ENCODE results near the gene TIGD7. TPM values are rescaled to one million over a fixed set of nuclear protein-coding genes. Genes with fewer than 3 reads are reported as not detected.

The TIGD7 gene
- total RNA-seq, 1 donor from 2014 or later = 3.5 TPM

Other genes with a start within 250 kb of the TIGD7 start
- gene IL32, start 239.8 kb downstream of the TIGD7 start, total RNA-seq = 3,664 and 3,681 TPM in 2 replicates
- gene ZSCAN10, start 206.1 kb downstream of the TIGD7 start, total RNA-seq = 0.11 and 0.30 TPM in 2 replicates
- gene ZNF205, start 192.8 kb downstream of the TIGD7 start, total RNA-seq = 0.23 TPM in 1 of 2 replicates, not detected in the other
- gene ZNF213, start 170.4 kb downstream of the TIGD7 start, total RNA-seq = 10.8 and 11.0 TPM in 2 replicates
- gene OR1F1, start 117.2 kb downstream of the TIGD7 start, total RNA-seq = not detected in 2 replicates
- 14.4 and 16.5 TPM in 2 replicates for gene ZNF200, start 70.3 kb downstream of the TIGD7 start, total RNA-seq
- 0.09 and 0.25 TPM in 2 replicates for gene MEFV, start 48.8 kb downstream of the TIGD7 start, total RNA-seq
- 26.0 and 27.4 TPM in 2 replicates for gene ZNF263, start 21.9 kb downstream of the TIGD7 start, total RNA-seq
- 43.2 and 51.2 TPM in 2 replicates for gene ZNF75A, start 67 bp upstream of the TIGD7 start, total RNA-seq
- gene OR2C1, start 50.5 kb upstream of the TIGD7 start, total RNA-seq = not detected in 2 replicates
- 19.8 and 19.9 TPM in 2 replicates for gene ZSCAN32, start 95.6 kb upstream of the TIGD7 start, total RNA-seq
- 11.3 and 11.7 TPM in 2 replicates for gene ZNF174, start 95.8 kb upstream of the TIGD7 start, total RNA-seq
- gene ZNF597, start 138.1 kb upstream of the TIGD7 start, total RNA-seq = 2.2 and 2.4 TPM in 2 replicates
- 43.8 and 54.0 TPM in 2 replicates for gene NAA60, start 138.2 kb upstream of the TIGD7 start, total RNA-seq
- gene C16orf90, start 190.1 kb upstream of the TIGD7 start, total RNA-seq = not detected in 2 replicates
- gene CLUAP1, start 195.6 kb upstream of the TIGD7 start, total RNA-seq = 25.0 and 26.2 TPM in 2 replicates